HG02623 (cell line): Measurements from ENCODE around the gene ATCAY.
"Not testable (repeated sequence)": the region's sequence is repeated elsewhere in the genome, so short reads cannot be mapped to it uniquely, and the experiment has no call there.

Experiments
- ATAC-seq: cut with Tn5 transposase; IDR thresholded peaks from one replicate; pipeline ENCODE4 v1.9.1; 2021; ENCODE audit warnings: moderate library complexity; ENCODE audit not compliant: unreplicated experiment

Gene ATCAY

DNA sequence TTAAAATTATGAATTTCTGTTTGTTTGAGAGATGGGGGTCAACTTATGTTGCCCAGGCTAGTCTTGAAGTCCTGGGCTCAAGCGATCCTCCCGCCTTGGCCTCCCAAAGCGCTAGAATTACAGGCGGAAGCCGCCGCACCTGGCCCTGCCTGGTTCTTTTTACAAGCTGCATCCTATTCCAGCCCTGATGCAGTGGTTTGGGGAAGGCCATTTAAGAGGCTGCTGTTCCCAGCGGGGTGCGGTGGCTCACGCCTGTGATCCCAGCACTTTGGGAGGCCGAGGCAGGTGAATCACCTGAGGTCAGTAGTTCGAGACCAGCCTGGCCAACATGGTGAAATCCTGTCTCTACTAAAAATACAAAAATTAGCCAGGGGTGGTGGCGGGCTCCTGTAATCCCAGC lies 87.5 kb downstream of the ATCAY start:
- not testable (repeated sequence) for ATAC-seq

GRCh38 chr19:3968556-3969434 lies 88.3 kb downstream of the ATCAY start:
- ATAC-seq = no peak

GRCh38 chr19:3969435-3970312 lies 89.2 kb downstream of the ATCAY start:
- ATAC-seq = no peak

- ATAC-seq = no peak
Measured at GRCh38 chr19:3970313-3970807, 89.9 kb downstream of the ATCAY start.

GRCh38 chr19:3970808-3971598 lies 90.5 kb downstream of the ATCAY start, which contains the start of gene DAPK3:
Gene DAPK3 (minus strand): TSS chr19:3971099. CDS start chr19:3969735, 1,364 bp downstream.
- ATAC-seq = peak; percentile 91

GRCh38 chr19:3975144-3975543 lies 94.7 kb downstream of the ATCAY start:
- ATAC-seq = no peak

DNA sequence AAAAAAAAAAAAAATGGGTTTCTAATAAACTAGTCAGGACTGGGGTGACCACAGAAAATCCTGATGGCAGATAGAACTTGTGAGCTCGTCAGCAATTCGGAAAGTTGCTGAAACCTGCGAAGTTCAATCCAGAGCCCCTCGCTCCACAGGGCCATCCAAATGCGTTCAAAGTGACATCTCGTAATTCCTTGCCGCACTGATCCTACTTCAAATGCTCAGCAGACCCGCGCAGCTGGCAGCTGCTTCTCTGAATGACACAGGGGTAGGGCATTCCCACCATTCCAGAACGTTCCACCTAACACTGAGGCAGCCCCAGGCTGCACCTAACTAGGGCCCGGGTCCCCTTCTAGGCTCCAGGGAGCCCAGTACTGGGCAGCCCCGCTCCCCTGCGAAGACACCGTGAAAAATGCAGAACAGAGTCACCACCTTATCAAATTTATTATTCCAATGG lies 95.2 kb downstream of the ATCAY start:
- ATAC-seq = no peak

GRCh38 chr19:3976495-3977241 lies 96.2 kb downstream of the ATCAY start:
- no peak for ATAC-seq
